ENCODE data around the gene SCART1.
"Not testable (repeated sequence)": the region's sequence is repeated elsewhere in the genome, so short reads cannot be mapped to it uniquely, and the experiment has no call there.

SCART1 gene

GRCh38 chr10:133484818-133485217 lies 31.1 kb downstream of the SCART1 start:
- H3K4me3 ChIP-seq (ENCODE audit: low read length): no peak overlapping the region
- no peak for TF ChIP-seq CTCF (conservative IDR thresholded peaks at IDR 0.05; ENCODE audit: low read length)
- no peak for DNase-seq (ENCODE audit: low read depth)

- no peak for TF ChIP-seq CTCF (conservative IDR thresholded peaks at IDR 0.05; ENCODE audit: low read length)
- no peak overlapping the region for H3K4me3 ChIP-seq (ENCODE audit: low read length)
- no peak for DNase-seq (ENCODE audit: low read depth)
Observed at GRCh38 chr10:133487085-133487484, 33.3 kb downstream of the SCART1 start.

- TF ChIP-seq CTCF (conservative IDR thresholded peaks at IDR 0.05; ENCODE audit: low read length): no peak
- no peak for DNase-seq (ENCODE audit: low read depth)
- H3K4me3 ChIP-seq (ENCODE audit: low read length): no peak overlapping the region
Observed at GRCh38 chr10:133488354-133488753, 34.6 kb downstream of the SCART1 start.

- no peak for DNase-seq (ENCODE audit: low read depth)
- no peak for TF ChIP-seq CTCF (conservative IDR thresholded peaks at IDR 0.05; ENCODE audit: low read length)
- no peak overlapping the region for H3K4me3 ChIP-seq (ENCODE audit: low read length)
Observed at GRCh38 chr10:133489816-133490588, 36.3 kb downstream of the SCART1 start.

- H3K4me3 ChIP-seq (ENCODE audit: low read length); DNase-seq (ENCODE audit: low read depth): not testable (repeated sequence)
Observed at GRCh38 chr10:133493562-133493961, 39.8 kb downstream of the SCART1 start.

- TF ChIP-seq CTCF (conservative IDR thresholded peaks at IDR 0.05; ENCODE audit: low read length): peak; percentile 46
- DNase-seq (ENCODE audit: low read depth): peak; percentile 26
- H3K4me3 ChIP-seq (ENCODE audit: low read length): not testable (repeated sequence)
Observed at GRCh38 chr10:133497363-133497762, 43.6 kb downstream of the SCART1 start.

GRCh38 chr10:133499176-133499575 lies 45.4 kb downstream of the SCART1 start:
- DNase-seq (ENCODE audit: low read depth); H3K4me3 ChIP-seq (ENCODE audit: low read length): not testable (repeated sequence)

- not testable (repeated sequence) for H3K4me3 ChIP-seq (ENCODE audit: low read length); DNase-seq (ENCODE audit: low read depth)
Observed at GRCh38 chr10:133500897-133501296, 47.2 kb downstream of the SCART1 start.

GRCh38 chr10:133509700-133510099 lies 56.0 kb downstream of the SCART1 start:
- no peak for TF ChIP-seq CTCF (conservative IDR thresholded peaks at IDR 0.05; ENCODE audit: low read length)
- no peak for DNase-seq (ENCODE audit: low read depth)
- H3K4me3 ChIP-seq (ENCODE audit: low read length): no peak overlapping the region

Data from AG10803 (cell line).